A673 (cell line): ENCODE results near the gene NAT10.

Experiments
- EZH2 ChIP-seq: fragments of 200-600 bp; sonication (generic); IDR thresholded peaks from 2 replicates; pipeline ENCODE4 v1.6.1; 2017; ENCODE audit warnings: borderline replicate concordance, low read depth, mild to moderate bottlenecking, mixed read lengths, antibody characterized with exemption, low read length; ENCODE audit not compliant: poor library complexity, severe bottlenecking
- TF ChIP-seq, protein P1 (sequence below): fragments of 300-800, 200-600 bp; sonication (generic); conservative IDR thresholded peaks from 2 replicates; pipeline ENCODE4 v1.5.1; 2017; ENCODE audit warnings: low read depth, mild to moderate bottlenecking, antibody characterized with exemption, low read length, moderate library complexity, mixed read lengths

DNA sequence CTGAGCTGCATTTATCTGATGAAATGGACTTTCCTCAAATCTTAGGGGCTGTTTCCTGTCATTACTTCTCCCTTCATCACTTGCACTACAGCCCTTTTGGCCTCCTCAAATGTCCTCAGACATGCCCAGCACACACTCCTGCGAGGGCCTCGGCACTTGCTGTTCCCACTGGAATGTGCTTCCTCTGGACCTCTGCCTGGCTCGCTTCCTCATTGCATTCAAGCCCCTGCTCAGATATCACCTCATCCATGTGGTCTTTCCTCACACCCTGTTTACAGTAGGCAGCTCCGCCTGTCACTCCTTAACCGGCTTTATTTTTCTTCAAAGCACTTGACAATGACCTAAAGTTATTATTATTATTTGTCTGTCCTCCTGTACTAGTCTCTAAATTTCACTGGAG is 9.0 kb downstream of the NAT10 start:
- TF ChIP-seq, protein P1, sequence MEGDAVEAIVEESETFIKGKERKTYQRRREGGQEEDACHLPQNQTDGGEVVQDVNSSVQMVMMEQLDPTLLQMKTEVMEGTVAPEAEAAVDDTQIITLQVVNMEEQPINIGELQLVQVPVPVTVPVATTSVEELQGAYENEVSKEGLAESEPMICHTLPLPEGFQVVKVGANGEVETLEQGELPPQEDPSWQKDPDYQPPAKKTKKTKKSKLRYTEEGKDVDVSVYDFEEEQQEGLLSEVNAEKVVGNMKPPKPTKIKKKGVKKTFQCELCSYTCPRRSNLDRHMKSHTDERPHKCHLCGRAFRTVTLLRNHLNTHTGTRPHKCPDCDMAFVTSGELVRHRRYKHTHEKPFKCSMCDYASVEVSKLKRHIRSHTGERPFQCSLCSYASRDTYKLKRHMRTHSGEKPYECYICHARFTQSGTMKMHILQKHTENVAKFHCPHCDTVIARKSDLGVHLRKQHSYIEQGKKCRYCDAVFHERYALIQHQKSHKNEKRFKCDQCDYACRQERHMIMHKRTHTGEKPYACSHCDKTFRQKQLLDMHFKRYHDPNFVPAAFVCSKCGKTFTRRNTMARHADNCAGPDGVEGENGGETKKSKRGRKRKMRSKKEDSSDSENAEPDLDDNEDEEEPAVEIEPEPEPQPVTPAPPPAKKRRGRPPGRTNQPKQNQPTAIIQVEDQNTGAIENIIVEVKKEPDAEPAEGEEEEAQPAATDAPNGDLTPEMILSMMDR: no peak
- TF ChIP-seq EZH2: no peak
